Liver (tissue), 3 donors: ENCODE results near the gene NAALADL1.

Source experiments
- CTCF ChIP-seq: fragments of 150-350 bp; IDR thresholded peaks from 2 replicates; pipeline ENCODE4 v1.5.1; 2017; ENCODE audit warnings: improper control_type of control experiment, low read depth, low read length; ENCODE audit not compliant: missing input control
- FOXA1 ChIP-seq: IDR thresholded peaks from 2 replicates; pipeline ENCODE4 v1.6.1; 2016; ENCODE audit warnings: antibody characterized with exemption
- JUND ChIP-seq, 2 donors: IDR thresholded peaks; 2 replicates each; pipeline ENCODE4 v1.6.1; 2016; ENCODE audit warnings: antibody characterized with exemption in 2 of 2
- TAF1 ChIP-seq: conservative IDR thresholded peaks from 2 replicates; pipeline ENCODE4 v1.6.1; 2016; ENCODE audit warnings: antibody characterized with exemption, mild to moderate bottlenecking
- TF ChIP-seq, protein P1 (sequence below): IDR thresholded peaks from 2 replicates; pipeline ENCODE4 v1.6.1; 2016; ENCODE audit warnings: antibody characterized with exemption
- donor health status: healthy.
- donor health status: healthy.

DNA sequence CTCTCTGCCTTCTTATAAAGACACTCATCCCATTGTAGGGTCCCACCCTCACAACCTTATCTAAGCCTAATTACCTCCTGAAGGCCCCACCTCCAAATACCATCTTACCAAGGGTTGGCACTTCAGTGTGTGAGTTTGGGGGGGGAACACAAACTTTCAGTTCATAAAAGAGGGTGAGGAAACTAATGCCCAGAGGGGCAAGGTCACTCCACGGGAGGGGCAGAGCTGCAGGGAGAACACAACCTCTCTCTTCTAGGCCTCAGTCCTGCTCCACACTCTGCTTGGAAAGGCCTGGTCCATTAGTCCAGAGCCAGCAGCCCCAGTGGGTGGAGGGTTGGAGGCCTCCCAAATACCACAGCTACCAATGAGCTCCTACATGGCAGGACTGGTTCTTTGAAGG is 58.9 kb downstream of the NAALADL1 start:
- TF ChIP-seq CTCF: no peak
- TF ChIP-seq TAF1: no peak
- TF ChIP-seq, protein P1, sequence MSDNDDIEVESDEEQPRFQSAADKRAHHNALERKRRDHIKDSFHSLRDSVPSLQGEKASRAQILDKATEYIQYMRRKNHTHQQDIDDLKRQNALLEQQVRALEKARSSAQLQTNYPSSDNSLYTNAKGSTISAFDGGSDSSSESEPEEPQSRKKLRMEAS: no peak
- no peak for TF ChIP-seq FOXA1
- TF ChIP-seq JUND (IDR thresholded peaks at IDR 0.05): no peak
